Measurements from ENCODE around the gene GLRA1. TPM values are rescaled to one million over a fixed set of nuclear protein-coding genes. Genes with fewer than 3 reads are reported as not detected.
A peak's percentile ranks its signal among the peaks of the same experiment; 100 is the strongest.

The GLRA1 gene
- total RNA-seq, 1 experiment from 2014 or later = not detected

DNA sequence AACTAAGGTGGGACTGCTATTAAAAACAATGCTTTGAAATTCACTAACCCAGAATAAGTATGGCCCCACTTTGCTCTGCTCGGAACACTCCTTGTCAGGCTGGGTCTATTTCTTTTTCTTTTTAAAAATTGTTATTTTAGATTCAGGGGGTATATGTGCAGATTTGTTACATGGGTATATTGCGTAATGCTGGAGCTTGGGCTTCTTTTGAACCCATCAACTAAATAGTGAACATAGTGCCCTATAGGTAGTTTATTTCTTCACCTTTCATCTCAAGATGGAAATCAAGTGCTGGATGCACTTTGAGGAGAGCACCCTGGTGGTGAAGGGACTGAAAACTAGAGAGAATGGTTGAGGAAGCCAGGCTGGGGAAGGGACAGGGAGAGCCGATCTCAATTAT lies 51.0 kb downstream of the GLRA1 start:
- no peaks in the 10 kb centered on the region for H4K20me1 ChIP-seq (ENCODE audit: low read length)
- H3K9me3 ChIP-seq (ENCODE audit: low read length) = no peaks in the 10 kb centered on the region
- POLR2A ChIA-PET (ENCODE audit: unreplicated experiment) = no interaction called here
- no peak overlapping the region for H2AFZ ChIP-seq (ENCODE audit: low read length)
- CTCF ChIA-PET = no interaction called here
- no peak overlapping the region for H3K4me3 ChIP-seq (ENCODE audit: low read length)
- no peaks in the 10 kb centered on the region for H3K36me3 ChIP-seq (ENCODE audit: low read depth, low read length)
- H3K9ac ChIP-seq (ENCODE audit: low read length) = no peak overlapping the region
- no peak for DNase-seq
- intact Hi-C loops (cut with micrococcal nuclease) = no loop called here
- TF ChIP-seq, protein P1, sequence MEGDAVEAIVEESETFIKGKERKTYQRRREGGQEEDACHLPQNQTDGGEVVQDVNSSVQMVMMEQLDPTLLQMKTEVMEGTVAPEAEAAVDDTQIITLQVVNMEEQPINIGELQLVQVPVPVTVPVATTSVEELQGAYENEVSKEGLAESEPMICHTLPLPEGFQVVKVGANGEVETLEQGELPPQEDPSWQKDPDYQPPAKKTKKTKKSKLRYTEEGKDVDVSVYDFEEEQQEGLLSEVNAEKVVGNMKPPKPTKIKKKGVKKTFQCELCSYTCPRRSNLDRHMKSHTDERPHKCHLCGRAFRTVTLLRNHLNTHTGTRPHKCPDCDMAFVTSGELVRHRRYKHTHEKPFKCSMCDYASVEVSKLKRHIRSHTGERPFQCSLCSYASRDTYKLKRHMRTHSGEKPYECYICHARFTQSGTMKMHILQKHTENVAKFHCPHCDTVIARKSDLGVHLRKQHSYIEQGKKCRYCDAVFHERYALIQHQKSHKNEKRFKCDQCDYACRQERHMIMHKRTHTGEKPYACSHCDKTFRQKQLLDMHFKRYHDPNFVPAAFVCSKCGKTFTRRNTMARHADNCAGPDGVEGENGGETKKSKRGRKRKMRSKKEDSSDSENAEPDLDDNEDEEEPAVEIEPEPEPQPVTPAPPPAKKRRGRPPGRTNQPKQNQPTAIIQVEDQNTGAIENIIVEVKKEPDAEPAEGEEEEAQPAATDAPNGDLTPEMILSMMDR (conservative IDR thresholded peaks at IDR 0.05; ENCODE audit: low read depth, low read length) = no peak
- TF ChIP-seq EZH2phosphoT487 (IDR thresholded peaks at IDR 0.05; ENCODE audit: borderline replicate concordance, low read length) (no peak), EZH2 (IDR thresholded peaks at IDR 0.05; ENCODE audit: low read length, unreplicated experiment) (no peak)
- H3K4me2 ChIP-seq (ENCODE audit: low read length) = no peak overlapping the region
- H3F3A ChIP-seq (ENCODE audit: low read length, unreplicated experiment) = no peaks in the 10 kb centered on the region
- no peak overlapping the region for H3K27ac ChIP-seq (ENCODE audit: low read length)
- peaks cover 8% of the 10 kb centered on the region; the same call in 1 of the 2 replicates for H3K4me1 ChIP-seq (ENCODE audit: insufficient read depth, low read length)
- H3K79me2 ChIP-seq (ENCODE audit: low read length) = no peaks in the 10 kb centered on the region
- BruUV-seq (replicated peaks) = no TSS peak
- H3K27me3 ChIP-seq (ENCODE audit: low read length) = no peaks in the 10 kb centered on the region
- no peaks in the 10 kb centered on the region for H3K9me2 ChIP-seq (replicated peaks; ENCODE audit: low read length)
- ATAC-seq = no peak

DNA sequence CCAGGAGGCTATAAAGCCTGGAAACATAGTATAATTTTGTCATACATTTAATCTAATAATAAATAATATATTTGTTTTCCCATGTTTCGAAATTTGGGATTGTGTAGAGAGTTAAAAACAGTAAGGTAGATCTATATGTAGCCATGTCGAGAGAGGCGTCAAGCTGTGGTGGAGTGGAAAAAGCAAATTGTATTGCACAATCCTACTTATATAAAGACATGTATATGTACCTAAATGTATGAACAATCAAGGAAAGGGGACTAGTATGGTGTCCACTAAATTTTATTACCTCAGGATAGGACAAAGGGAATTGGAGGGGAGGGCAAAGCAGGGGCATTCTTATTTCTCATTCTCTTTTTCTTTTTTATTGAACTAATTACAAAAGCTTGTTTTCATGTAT lies 52.0 kb downstream of the GLRA1 start:
- Histone ChIP-seq H3K9me2 (replicated peaks; ENCODE audit: low read length) (no peaks in the 10 kb centered on the region), H3K27me3 (ENCODE audit: low read length) (no peaks in the 10 kb centered on the region), H3K79me2 (ENCODE audit: low read length) (no peaks in the 10 kb centered on the region), H3K9me3 (ENCODE audit: low read length) (no peaks in the 10 kb centered on the region), H4K20me1 (ENCODE audit: low read length) (no peaks in the 10 kb centered on the region), H3K4me2 (ENCODE audit: low read length) (no peak overlapping the region), H3K27ac (ENCODE audit: low read length) (no peak overlapping the region), H3K9ac (ENCODE audit: low read length) (no peak overlapping the region), H3K4me1 (ENCODE audit: insufficient read depth, low read length) (peaks cover 8% of the 10 kb centered on the region; the same call in 1 of the 2 replicates), H2AFZ (ENCODE audit: low read length) (no peak overlapping the region), H3F3A (ENCODE audit: low read length, unreplicated experiment) (no peaks in the 10 kb centered on the region), H3K36me3 (ENCODE audit: low read depth, low read length) (no peaks in the 10 kb centered on the region), H3K4me3 (ENCODE audit: low read length) (no peak overlapping the region)
- BruUV-seq (replicated peaks) = no TSS peak
- ATAC-seq (no peak), DNase-seq (no peak)
- TF ChIP-seq EZH2phosphoT487 (IDR thresholded peaks at IDR 0.05; ENCODE audit: borderline replicate concordance, low read length) (no peak), EZH2 (IDR thresholded peaks at IDR 0.05; ENCODE audit: low read length, unreplicated experiment) (no peak)
- TF ChIP-seq, protein P1 (conservative IDR thresholded peaks at IDR 0.05; ENCODE audit: low read depth, low read length) = no peak
- ChIA-PET POLR2A (ENCODE audit: unreplicated experiment) (no interaction called here), CTCF (no interaction called here)
- intact Hi-C loops (cut with micrococcal nuclease) = no loop called here

DNA sequence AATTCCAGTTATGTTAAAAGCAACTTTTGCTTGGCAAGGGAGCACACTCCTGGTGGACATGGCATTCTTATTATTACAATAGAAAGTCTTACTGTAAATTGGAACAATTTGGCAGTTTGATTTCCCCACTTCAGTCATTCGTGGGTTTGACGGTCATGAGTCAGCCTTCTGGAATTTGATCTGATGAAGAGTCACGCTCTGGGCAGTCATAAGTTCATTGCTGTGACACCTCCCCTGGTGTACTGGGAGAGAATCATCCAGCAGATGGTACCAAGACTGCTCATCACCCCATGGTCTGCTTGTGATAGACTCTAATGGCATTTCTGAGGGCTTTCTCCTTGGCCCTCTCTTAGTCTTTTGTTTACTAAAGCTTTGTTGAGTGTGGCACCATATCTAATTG lies 53.8 kb downstream of the GLRA1 start:
- Histone ChIP-seq H3K27me3 (ENCODE audit: low read length) (no peaks in the 10 kb centered on the region; the same call in 1 of the 2 replicates), H3K4me3 (ENCODE audit: low read length) (no peak overlapping the region), H3K9ac (ENCODE audit: low read length) (no peak overlapping the region), H3K4me1 (ENCODE audit: insufficient read depth, low read length) (peaks cover 8% of the 10 kb centered on the region; the same call in 1 of the 2 replicates), H3K27ac (ENCODE audit: low read length) (no peak overlapping the region), H3F3A (ENCODE audit: low read length, unreplicated experiment) (no peaks in the 10 kb centered on the region), H3K79me2 (ENCODE audit: low read length) (no peaks in the 10 kb centered on the region), H3K9me2 (replicated peaks; ENCODE audit: low read length) (no peaks in the 10 kb centered on the region), H3K9me3 (ENCODE audit: low read length) (no peaks in the 10 kb centered on the region), H2AFZ (ENCODE audit: low read length) (no peak overlapping the region), H3K4me2 (ENCODE audit: low read length) (0 out of 2 replicates have a peak overlapping the region, but pooled peaks have one; percentile 11), H3K36me3 (ENCODE audit: low read depth, low read length) (no peaks in the 10 kb centered on the region), H4K20me1 (ENCODE audit: low read length) (no peaks in the 10 kb centered on the region)
- ChIA-PET POLR2A (ENCODE audit: unreplicated experiment) (no interaction called here), CTCF (no interaction called here)
- peak; percentile 76 for ATAC-seq
- BruUV-seq (replicated peaks) = no TSS peak
- TF ChIP-seq, protein P1 (conservative IDR thresholded peaks at IDR 0.05; ENCODE audit: low read depth, low read length) = no peak
- TF ChIP-seq EZH2 (IDR thresholded peaks at IDR 0.05; ENCODE audit: low read length, unreplicated experiment) = no peak
- no peak for TF ChIP-seq EZH2phosphoT487 (IDR thresholded peaks at IDR 0.05; ENCODE audit: borderline replicate concordance, low read length)
- DNase-seq = peak; percentile 84
- intact Hi-C loops (cut with micrococcal nuclease) = no loop called here
